Measurements from ENCODE around the gene PTPN1.
"Not testable (repeated sequence)": the region's sequence is repeated elsewhere in the genome, so short reads cannot be mapped to it uniquely, and the experiment has no call there.

PTPN1 gene

GRCh38 chr20:50534567-50534966, 24.4 kb downstream of the PTPN1 start:
- TF ChIP-seq, protein P1, sequence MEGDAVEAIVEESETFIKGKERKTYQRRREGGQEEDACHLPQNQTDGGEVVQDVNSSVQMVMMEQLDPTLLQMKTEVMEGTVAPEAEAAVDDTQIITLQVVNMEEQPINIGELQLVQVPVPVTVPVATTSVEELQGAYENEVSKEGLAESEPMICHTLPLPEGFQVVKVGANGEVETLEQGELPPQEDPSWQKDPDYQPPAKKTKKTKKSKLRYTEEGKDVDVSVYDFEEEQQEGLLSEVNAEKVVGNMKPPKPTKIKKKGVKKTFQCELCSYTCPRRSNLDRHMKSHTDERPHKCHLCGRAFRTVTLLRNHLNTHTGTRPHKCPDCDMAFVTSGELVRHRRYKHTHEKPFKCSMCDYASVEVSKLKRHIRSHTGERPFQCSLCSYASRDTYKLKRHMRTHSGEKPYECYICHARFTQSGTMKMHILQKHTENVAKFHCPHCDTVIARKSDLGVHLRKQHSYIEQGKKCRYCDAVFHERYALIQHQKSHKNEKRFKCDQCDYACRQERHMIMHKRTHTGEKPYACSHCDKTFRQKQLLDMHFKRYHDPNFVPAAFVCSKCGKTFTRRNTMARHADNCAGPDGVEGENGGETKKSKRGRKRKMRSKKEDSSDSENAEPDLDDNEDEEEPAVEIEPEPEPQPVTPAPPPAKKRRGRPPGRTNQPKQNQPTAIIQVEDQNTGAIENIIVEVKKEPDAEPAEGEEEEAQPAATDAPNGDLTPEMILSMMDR (IDR thresholded peaks at IDR 0.05; ENCODE audit: unreplicated experiment in 3 of 3), result no peak
- Mint-ChIP-seq H3K4me3 (no peak overlapping the region), H3K27me3 (ENCODE audit: low read depth) (no peaks in the 10 kb centered on the region), H3K36me3 (ENCODE audit: low read depth) (peaks cover 4% of the 10 kb centered on the region), H3K9me3 (no peaks in the 10 kb centered on the region), H3K4me1 (peaks cover 54% of the 10 kb centered on the region), H3K27ac (peak overlapping the region in 2 of 3 experiments; percentile 55 to 91)

GRCh38 chr20:50535162-50535561, 25.0 kb downstream of the PTPN1 start:
- TF ChIP-seq, protein P1 (IDR thresholded peaks at IDR 0.05; ENCODE audit: unreplicated experiment in 3 of 3), result no peak
- Mint-ChIP-seq H3K27ac (peak overlapping the region; percentile 24 to 91 (median 24)), H3K9me3 (no peaks in the 10 kb centered on the region), H3K4me1 (peaks cover 53% of the 10 kb centered on the region), H3K4me3 (no peak overlapping the region), H3K36me3 (ENCODE audit: low read depth) (peaks cover 4% of the 10 kb centered on the region), H3K27me3 (ENCODE audit: low read depth) (no peaks in the 10 kb centered on the region)

GRCh38 chr20:50536333-50536732, 26.1 kb downstream of the PTPN1 start:
- Mint-ChIP-seq H3K4me3 (no peak overlapping the region), H3K36me3 (ENCODE audit: low read depth) (peaks cover 13% of the 10 kb centered on the region), H3K27ac (peak overlapping the region in 1 of 3 experiments; percentile 91), H3K27me3 (ENCODE audit: low read depth) (no peaks in the 10 kb centered on the region), H3K4me1 (peaks cover 55% of the 10 kb centered on the region), H3K9me3 (no peaks in the 10 kb centered on the region)
- TF ChIP-seq, protein P1 (IDR thresholded peaks at IDR 0.05; ENCODE audit: unreplicated experiment in 3 of 3), result no peak

DNA sequence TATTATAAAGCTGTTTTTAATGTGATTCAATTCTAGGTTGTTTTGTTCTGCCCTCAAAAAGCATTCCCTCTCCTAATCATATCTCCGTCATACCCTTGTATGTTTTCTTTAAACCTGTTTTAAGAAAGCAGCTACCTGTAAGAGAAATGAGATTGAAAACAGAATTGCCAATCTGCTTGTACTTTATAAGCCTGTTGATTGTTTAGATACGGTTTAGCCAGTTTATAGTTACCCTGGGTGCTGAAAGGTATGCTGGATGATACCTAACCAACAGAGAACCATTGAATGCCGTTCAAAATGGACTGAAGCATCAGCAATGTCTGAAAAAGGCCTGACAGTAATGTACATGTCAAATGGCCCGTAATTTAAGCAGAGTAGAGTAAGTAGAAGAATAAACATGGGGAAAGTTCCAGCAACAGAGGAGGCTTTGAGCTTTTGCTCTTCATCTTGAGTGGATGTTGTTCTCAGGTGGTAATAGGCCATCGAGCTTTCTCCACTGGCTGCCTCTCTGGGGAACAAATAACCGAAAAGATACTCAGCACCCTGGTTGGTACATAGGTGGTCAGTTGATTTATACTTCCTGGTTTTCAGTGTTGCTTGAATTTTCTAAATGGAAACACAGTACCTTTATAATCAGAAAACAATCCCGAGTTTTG, 27.5 kb downstream of the PTPN1 start:
- Mint-ChIP-seq H3K27ac (peak overlapping the region in 1 of 3 experiments; percentile 31), H3K9me3 (no peaks in the 10 kb centered on the region), H3K36me3 (ENCODE audit: low read depth) (peaks cover 19% of the 10 kb centered on the region), H3K4me1 (peaks cover 56% of the 10 kb centered on the region), H3K27me3 (ENCODE audit: low read depth) (no peaks in the 10 kb centered on the region), H3K4me3 (no peak overlapping the region)
- TF ChIP-seq, protein P1 (IDR thresholded peaks at IDR 0.05; ENCODE audit: unreplicated experiment in 3 of 3), result no peak

DNA sequence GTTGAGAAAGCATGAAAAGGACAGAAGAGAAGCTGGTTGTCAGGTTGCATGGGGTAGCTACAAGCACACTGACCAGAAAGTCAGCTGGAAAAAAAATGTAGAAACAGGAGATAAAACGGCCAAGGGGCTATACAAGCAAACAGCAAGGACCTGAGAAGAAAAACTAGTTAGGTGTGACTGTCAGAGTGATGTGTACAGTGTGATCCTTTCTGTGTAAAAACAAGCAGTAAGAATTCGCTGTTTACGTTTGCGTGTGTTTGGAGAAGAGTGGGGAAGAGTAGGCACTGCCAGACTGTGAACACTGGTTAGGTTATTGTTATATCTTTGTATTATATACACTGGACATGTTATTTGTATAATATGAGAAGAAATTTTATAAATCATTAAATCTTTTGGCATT, 28.1 kb downstream of the PTPN1 start:
- Mint-ChIP-seq H3K27me3 (ENCODE audit: low read depth) (no peaks in the 10 kb centered on the region), H3K9me3 (no peaks in the 10 kb centered on the region)
- TF ChIP-seq, protein P1 (IDR thresholded peaks at IDR 0.05; ENCODE audit: unreplicated experiment in 3 of 3), result no peak

GRCh38 chr20:50539798-50540197, 29.6 kb downstream of the PTPN1 start:
- not testable (repeated sequence) for H3K27me3 Mint-ChIP-seq (ENCODE audit: low read depth); H3K9me3 Mint-ChIP-seq; H3K4me3 Mint-ChIP-seq; H3K27ac Mint-ChIP-seq
- Mint-ChIP-seq H3K36me3 (ENCODE audit: low read depth) (peaks cover 19% of the 10 kb centered on the region), H3K4me1 (peaks cover 36% of the 10 kb centered on the region)

More for the DNA sequence above, 28.1 kb downstream of the PTPN1 start:
- Mint-ChIP-seq H3K27ac (peak overlapping the region in 1 of 3 experiments; percentile 31), H3K4me3 (no peak overlapping the region), H3K4me1 (peaks cover 50% of the 10 kb centered on the region), H3K36me3 (ENCODE audit: low read depth) (peaks cover 19% of the 10 kb centered on the region)

All from nephron (organoid).